ENCODE data around the gene VAPB.

Gene VAPB

DNA sequence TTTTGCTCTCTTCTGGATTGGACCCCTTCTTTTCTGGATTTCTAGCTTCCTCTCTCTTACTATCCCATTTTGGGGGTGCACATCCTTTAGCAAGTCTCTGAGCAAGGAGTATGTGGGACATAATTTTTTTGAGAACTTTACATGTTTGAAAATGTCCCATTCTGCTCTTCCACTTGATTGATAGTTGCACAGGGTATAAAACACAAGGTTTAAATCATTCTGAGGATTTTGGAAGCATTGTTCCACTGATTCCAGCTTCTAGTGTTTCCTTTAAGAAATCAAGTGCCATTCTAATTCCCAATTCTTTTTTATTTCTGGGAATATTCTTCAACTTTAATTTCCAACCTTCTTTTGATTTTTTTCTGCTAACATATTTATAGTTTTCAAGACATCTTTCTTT, 65.4 kb downstream of the VAPB start:
- Histone ChIP-seq H3K9me3 (replicated peaks; ENCODE audit: low read length) (peaks cover 6% of the 10 kb centered on the region), H3K9ac (ENCODE audit: low read depth, low read length) (no peak overlapping the region), H3K27me3 (ENCODE audit: control insufficient read depth, insufficient read depth, low read length) (no peaks in the 10 kb centered on the region), H3K4me1 (ENCODE audit: control insufficient read depth, insufficient read depth, low read length) (no peaks in the 10 kb centered on the region), H3K4me3 (ENCODE audit: low read length) (no peak overlapping the region), H3K4me2 (ENCODE audit: low read length) (no peak overlapping the region), H3K36me3 (ENCODE audit: insufficient read depth, low read length) (peaks cover 3% of the 10 kb centered on the region)

DNA sequence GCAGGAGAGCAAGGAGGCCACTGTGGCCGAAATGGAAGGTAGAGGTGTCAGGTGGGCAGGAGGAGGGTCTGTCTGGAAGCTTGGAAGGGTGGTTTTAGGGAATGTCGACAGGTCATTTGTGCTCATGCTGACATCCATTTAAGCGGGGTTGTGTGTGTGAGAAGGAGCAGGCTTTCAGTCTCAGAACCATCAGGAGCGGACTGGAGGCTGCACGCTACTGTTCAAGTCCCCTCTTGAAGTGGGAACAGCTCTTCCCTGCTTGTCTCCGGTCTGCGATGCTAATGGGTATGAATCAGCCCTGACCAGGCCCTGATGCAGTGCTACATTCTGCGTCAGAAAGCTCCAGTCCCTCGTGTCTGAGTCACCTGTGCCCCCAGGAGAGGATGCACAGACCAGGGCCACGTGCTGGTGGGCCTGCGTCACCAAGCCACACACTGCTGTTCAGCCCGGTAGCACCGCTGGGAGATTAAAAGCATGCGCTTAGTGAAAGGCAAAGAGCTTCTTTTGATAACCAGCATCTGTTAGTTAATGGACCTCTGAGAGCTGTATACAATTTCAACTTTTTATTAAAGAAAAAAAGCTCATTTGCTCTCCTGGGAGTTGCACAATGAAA, 68.2 kb downstream of the VAPB start:
- Histone ChIP-seq H3K4me3 (ENCODE audit: low read length) (no peak overlapping the region), H3K4me2 (ENCODE audit: low read length) (no peak overlapping the region), H3K36me3 (ENCODE audit: insufficient read depth, low read length) (peaks cover 3% of the 10 kb centered on the region), H3K9me3 (replicated peaks; ENCODE audit: low read length) (peaks cover 6% of the 10 kb centered on the region), H3K4me1 (ENCODE audit: control insufficient read depth, insufficient read depth, low read length) (no peaks in the 10 kb centered on the region), H3K27me3 (ENCODE audit: control insufficient read depth, insufficient read depth, low read length) (no peaks in the 10 kb centered on the region), H3K9ac (ENCODE audit: low read depth, low read length) (no peak overlapping the region)

DNA sequence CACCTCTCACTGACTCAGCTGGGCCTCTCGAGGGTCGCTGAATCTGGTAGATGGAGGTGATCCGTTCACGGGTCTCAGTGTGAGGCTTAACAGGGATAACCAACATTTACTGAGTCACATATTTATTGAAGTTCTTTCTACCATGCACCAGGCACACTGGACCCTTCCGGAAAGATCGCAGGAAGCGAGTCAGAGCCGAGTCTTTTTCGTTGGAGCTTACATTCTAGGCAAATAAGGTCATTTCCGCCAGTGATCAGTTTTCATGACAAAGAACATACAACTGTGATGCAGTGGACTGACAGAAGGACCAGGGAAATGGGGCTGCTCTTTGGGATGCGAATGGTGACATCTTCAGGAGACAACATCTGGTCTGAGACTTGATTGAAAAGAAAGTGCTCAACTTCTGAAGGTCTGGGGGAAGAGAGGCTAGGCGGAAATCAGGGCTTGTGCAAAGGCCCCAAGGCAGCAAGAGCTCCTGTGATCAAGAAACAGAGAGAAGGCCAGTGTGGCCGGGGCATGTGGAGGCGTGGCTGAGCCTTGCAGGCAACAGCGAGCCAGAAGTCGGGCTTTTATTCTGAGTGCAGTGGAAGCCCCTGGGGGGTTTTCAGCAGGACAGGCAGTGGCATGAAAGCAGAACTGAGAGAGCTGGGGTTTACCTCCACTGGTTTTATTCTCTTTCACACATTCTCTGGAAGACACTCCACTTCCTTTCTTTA, 69.5 kb downstream of the VAPB start:
- Histone ChIP-seq H3K4me1 (ENCODE audit: control insufficient read depth, insufficient read depth, low read length) (no peaks in the 10 kb centered on the region), H3K4me2 (ENCODE audit: low read length) (no peak overlapping the region), H3K9ac (ENCODE audit: low read depth, low read length) (no peak overlapping the region), H3K9me3 (replicated peaks; ENCODE audit: low read length) (peaks cover 6% of the 10 kb centered on the region), H3K36me3 (ENCODE audit: insufficient read depth, low read length) (peaks cover 3% of the 10 kb centered on the region), H3K4me3 (ENCODE audit: low read length) (no peak overlapping the region), H3K27me3 (ENCODE audit: control insufficient read depth, insufficient read depth, low read length) (no peaks in the 10 kb centered on the region)

DNA sequence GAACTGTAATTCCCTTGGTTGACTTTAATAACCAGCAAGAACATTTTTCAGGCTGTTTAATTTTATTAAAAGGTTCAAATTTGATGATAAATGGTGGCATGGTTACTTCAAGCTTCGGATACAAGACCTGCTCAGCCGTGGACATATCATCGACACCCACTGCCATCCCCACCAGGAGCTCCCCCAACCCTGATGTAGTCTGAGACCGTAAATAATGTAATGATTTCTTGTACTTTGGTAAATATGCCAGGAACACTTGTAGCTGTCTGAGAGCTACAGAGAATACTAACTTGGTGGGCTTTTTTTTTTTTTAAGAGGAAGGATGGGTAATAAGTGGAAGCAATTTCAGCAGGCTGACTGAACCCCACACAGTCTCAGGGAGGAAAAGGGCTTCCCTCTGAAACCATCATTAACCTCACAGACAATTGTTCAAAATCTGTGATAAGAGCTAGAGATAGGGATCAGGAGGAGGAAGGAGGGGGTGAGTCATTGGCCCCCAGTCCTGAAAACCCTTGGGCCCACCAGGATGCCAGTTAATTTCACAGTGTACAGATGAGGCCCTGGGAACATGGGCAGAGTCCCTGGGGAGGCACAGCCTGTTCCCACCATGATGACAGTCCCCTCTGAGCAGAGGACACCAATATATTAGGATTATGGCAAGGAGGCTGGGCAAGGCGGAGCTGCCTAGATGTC, 70.2 kb downstream of the VAPB start:
- H3K4me2 ChIP-seq (ENCODE audit: low read length): no peak overlapping the region
- no peaks in the 10 kb centered on the region for H3K27me3 ChIP-seq (ENCODE audit: control insufficient read depth, insufficient read depth, low read length)
- peaks cover 3% of the 10 kb centered on the region for H3K36me3 ChIP-seq (ENCODE audit: insufficient read depth, low read length)
- no peaks in the 10 kb centered on the region for H3K4me1 ChIP-seq (ENCODE audit: control insufficient read depth, insufficient read depth, low read length)
- H3K9me3 ChIP-seq (replicated peaks; ENCODE audit: low read length): peaks cover 2% of the 10 kb centered on the region
- H3K4me3 ChIP-seq (ENCODE audit: low read length): no peak overlapping the region
- H3K9ac ChIP-seq (ENCODE audit: low read depth, low read length): no peak overlapping the region

DNA sequence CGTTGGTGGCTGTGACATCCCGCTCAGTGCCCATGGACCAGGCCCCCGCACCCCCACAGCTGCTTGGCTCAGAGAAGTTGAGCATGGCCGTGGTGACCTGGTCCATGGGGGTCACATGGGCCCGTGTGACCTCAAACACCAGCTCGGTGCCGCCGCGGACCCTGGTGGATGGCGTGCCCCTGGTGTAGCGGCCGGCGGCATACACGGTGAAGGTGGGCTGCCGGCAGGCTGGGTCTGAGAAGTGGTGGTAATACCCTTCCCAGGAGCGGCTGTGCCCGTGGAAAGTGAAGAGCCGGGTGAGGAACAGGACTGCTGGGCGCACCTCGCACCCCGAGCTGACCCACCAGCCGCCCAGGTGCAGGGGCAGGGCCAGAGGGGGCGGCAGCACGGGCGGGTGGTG, 72.1 kb downstream of the VAPB start:
- Histone ChIP-seq H3K4me1 (ENCODE audit: control insufficient read depth, insufficient read depth, low read length) (no peaks in the 10 kb centered on the region), H3K36me3 (ENCODE audit: insufficient read depth, low read length) (no peaks in the 10 kb centered on the region), H3K4me3 (ENCODE audit: low read length) (no peak overlapping the region), H3K9ac (ENCODE audit: low read depth, low read length) (no peak overlapping the region), H3K9me3 (replicated peaks; ENCODE audit: low read length) (no peaks in the 10 kb centered on the region), H3K27me3 (ENCODE audit: control insufficient read depth, insufficient read depth, low read length) (no peaks in the 10 kb centered on the region), H3K4me2 (ENCODE audit: low read length) (no peak overlapping the region)

DNA sequence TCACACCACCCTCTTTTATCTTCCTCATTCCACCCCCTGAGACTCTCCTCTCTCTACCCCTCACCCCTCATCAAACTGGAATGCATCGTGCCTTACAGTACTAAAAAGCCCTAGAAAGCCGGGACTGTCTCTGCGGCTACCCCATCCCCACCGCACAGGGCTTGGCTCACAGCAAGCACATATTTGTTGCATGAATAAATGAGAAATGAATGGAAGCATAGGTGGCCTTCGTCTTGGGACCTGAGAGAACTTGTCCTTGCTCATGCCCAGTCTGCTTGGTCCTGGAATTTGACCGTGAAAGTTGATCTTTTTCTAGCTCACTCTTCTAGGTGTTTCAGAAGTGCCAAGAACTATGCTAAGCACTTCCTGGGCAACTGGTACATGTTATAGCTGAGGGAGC, 72.9 kb downstream of the VAPB start:
- no peak overlapping the region for H3K9ac ChIP-seq (ENCODE audit: low read depth, low read length)

DNA sequence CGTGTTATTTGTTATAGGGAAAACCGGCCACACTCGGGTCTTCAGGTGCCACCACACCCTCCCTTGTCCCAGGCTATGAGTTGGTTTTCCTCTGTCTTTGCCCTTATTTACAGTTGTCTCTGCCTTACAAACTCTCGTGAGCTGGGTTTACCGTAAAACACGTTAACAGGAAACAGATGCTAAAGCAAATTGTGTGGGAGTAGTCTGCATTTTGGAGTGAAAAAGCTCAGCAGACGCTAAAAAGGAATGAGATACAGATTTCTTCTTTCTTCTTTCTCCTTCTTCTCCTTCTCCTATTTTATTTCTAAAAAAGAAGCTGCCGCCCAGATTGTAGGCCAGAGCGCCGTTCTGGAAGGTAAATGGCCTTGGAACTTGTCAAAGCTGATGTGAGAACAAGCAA, 74.2 kb downstream of the VAPB start:
- no peaks in the 10 kb centered on the region for H3K27me3 ChIP-seq (ENCODE audit: control insufficient read depth, insufficient read depth, low read length)
- H3K4me2 ChIP-seq (ENCODE audit: low read length): no peak overlapping the region
- H3K9me3 ChIP-seq (replicated peaks; ENCODE audit: low read length): no peaks in the 10 kb centered on the region
- no peak overlapping the region for H3K4me3 ChIP-seq (ENCODE audit: low read length)
- no peaks in the 10 kb centered on the region for H3K4me1 ChIP-seq (ENCODE audit: control insufficient read depth, insufficient read depth, low read length)
- H3K9ac ChIP-seq (ENCODE audit: low read depth, low read length): no peak overlapping the region
- no peaks in the 10 kb centered on the region for H3K36me3 ChIP-seq (ENCODE audit: insufficient read depth, low read length)

More for the DNA sequence above, 72.9 kb downstream of the VAPB start:
- Histone ChIP-seq H3K9me3 (replicated peaks; ENCODE audit: low read length) (no peaks in the 10 kb centered on the region), H3K4me3 (ENCODE audit: low read length) (no peak overlapping the region), H3K4me2 (ENCODE audit: low read length) (no peak overlapping the region), H3K27me3 (ENCODE audit: control insufficient read depth, insufficient read depth, low read length) (no peaks in the 10 kb centered on the region), H3K36me3 (ENCODE audit: insufficient read depth, low read length) (no peaks in the 10 kb centered on the region), H3K4me1 (ENCODE audit: control insufficient read depth, insufficient read depth, low read length) (no peaks in the 10 kb centered on the region)

DNA sequence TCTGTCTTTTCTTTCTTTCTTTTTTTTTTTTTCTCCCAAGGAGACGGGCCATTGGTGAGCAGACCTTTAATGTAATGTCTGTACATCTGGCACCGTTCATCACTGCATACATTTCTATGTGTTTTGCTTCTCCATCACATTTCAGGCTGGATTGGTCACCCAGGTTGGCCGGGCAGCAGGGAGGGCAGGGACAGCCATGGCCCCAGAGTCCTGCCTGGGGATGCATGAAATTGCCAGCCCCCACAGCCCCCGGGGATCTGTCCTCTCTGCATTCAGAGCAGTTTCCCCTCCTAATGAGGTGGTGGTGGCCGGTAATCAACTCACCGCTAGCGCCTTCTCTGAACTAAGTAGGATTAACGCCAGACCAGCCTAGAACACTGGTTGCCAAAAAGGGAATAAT, 75.8 kb downstream of the VAPB start:
- no peak overlapping the region for H3K4me3 ChIP-seq (ENCODE audit: low read length)
- H3K4me1 ChIP-seq (ENCODE audit: control insufficient read depth, insufficient read depth, low read length): no peaks in the 10 kb centered on the region
- H3K27me3 ChIP-seq (ENCODE audit: control insufficient read depth, insufficient read depth, low read length): no peaks in the 10 kb centered on the region
- H3K9ac ChIP-seq (ENCODE audit: low read depth, low read length): no peak overlapping the region
- no peaks in the 10 kb centered on the region for H3K9me3 ChIP-seq (replicated peaks; ENCODE audit: low read length)
- H3K36me3 ChIP-seq (ENCODE audit: insufficient read depth, low read length): no peaks in the 10 kb centered on the region
- H3K4me2 ChIP-seq (ENCODE audit: low read length): no peak overlapping the region

DNA sequence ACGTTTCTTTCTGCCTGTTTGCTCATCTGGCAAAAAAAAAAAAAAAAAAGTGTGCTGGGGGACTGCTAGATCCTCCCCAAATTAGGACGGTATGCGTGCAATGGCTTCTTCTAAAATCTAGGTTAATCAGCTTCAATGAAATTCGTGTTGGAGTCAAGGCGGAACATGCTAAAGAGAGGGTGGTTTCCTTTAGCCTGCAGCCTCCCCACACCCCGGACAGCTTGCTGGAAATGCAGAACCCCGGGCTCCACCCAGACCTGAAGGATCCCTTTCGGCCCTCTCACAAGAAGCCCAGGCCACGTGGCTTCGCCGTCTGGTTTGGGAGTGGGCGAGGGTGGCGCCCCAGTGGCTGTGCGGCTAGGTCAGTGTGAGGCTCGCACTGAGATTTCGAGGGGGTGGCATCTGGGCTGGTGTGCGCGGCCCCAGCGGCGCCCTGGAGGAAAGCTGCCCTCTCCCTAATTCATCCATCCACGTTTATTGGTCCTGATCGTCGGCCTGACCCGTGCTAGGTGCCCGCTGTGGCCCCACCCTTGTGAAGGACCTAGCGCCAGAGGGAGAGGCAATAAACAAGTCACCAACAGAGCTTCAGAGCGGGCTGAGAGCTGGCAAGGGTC, 77.2 kb downstream of the VAPB start:
- Histone ChIP-seq H3K27me3 (ENCODE audit: control insufficient read depth, insufficient read depth, low read length) (no peaks in the 10 kb centered on the region), H3K4me3 (ENCODE audit: low read length) (no peak overlapping the region), H3K9ac (ENCODE audit: low read depth, low read length) (no peak overlapping the region), H3K36me3 (ENCODE audit: insufficient read depth, low read length) (no peaks in the 10 kb centered on the region), H3K4me1 (ENCODE audit: control insufficient read depth, insufficient read depth, low read length) (no peaks in the 10 kb centered on the region), H3K4me2 (ENCODE audit: low read length) (no peak overlapping the region), H3K9me3 (replicated peaks; ENCODE audit: low read length) (no peaks in the 10 kb centered on the region)

DNA sequence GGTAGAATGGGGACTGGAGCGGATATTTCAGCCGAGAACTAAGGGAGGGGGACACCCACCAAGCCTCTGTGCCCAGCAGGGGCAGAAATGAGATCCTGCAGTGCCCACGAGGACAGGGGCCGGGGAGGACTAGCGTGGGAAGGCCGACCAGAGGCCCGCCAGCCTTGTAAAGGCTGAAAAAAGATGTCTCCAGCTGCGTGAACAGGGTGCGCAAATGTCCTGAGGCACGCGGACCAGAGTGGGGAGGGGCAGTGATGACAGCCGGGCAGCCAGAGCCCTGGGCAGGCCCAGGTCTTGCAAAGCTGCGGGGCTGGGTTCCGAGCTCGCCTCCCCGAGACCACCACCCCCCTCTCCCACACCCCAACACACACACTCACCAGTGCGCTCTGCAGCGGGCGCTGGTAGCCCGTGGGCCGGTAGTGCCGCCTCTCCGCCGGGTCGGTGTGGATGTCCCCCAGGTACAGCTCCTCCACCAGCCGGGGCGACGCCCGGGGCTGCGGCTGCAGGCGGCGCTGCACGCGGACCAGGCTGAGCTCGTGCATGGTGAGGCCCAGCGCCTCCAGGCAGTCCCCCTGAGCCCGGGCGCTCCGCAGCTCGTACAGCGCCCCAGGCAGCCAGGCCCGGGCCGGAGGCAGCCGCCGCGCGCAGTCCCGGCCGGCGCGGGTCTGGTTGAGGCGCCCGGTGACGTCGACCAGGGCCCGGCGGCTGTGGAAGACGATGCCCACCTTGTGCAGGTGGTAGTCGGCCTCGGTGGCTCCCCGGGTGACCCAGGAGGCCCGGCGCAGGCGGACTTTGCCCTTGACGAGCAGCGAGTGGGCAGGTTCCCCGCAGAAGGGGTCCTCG, 77.9 kb downstream of the VAPB start:
- no peak overlapping the region for H3K9ac ChIP-seq (ENCODE audit: low read depth, low read length)
- no peak overlapping the region for H3K4me2 ChIP-seq (ENCODE audit: low read length)
- H3K36me3 ChIP-seq (ENCODE audit: insufficient read depth, low read length): no peaks in the 10 kb centered on the region
- H3K27me3 ChIP-seq (ENCODE audit: control insufficient read depth, insufficient read depth, low read length): peaks cover 1% of the 10 kb centered on the region
- no peaks in the 10 kb centered on the region for H3K4me1 ChIP-seq (ENCODE audit: control insufficient read depth, insufficient read depth, low read length)
- H3K9me3 ChIP-seq (replicated peaks; ENCODE audit: low read length): no peaks in the 10 kb centered on the region
- no peak overlapping the region for H3K4me3 ChIP-seq (ENCODE audit: low read length)

All from skeletal muscle satellite cell (primary cell).